T47D (cell line): ENCODE data around the gene GPC6.

Experiments
- DNase-seq, 2 experiments: peaks; one replicate each; pipeline versions ENCODE4 v3.0.0 to v3.0.0-alpha.2; 2011 to 2012; ENCODE audit warnings: low read depth in 1 of 2, low spot score in 1 of 2
- JUND ChIP-seq: IDR thresholded peaks from 2 replicates; pipeline ENCODE4 v1.6.1; 2012; ENCODE audit warnings: low read depth
- in situ Hi-C: cut with HindIII; loops from 2 replicates; pipeline ENCODE4 v1.10.0; 2016; ENCODE audit warnings: low sequenced_read_pairs, low pct_unique_long_range_greater_than_20kb

GPC6 gene

DNA sequence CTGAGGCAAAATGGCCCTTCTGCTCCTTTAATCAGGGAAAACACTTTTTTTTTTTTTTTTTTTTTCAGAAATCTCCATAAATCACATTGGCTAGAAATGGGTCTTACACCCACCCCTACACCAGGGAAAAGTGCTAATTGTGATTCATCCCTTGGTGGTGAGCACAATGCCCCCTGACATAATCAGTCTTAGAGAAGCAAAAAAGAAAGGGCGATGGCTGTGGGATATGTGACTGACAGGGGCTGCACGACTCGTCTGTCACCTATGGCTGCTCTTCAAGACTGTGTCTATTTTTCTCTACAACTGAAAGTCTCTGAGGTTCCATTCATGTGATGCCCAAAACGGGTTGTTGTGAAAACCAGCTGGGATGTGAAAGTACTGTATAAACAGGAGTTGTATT is 3.6 kb upstream of the GPC6 start:
- in situ Hi-C loops = no loop called here
- no peak for DNase-seq
- TF ChIP-seq JUND = no peak

DNA sequence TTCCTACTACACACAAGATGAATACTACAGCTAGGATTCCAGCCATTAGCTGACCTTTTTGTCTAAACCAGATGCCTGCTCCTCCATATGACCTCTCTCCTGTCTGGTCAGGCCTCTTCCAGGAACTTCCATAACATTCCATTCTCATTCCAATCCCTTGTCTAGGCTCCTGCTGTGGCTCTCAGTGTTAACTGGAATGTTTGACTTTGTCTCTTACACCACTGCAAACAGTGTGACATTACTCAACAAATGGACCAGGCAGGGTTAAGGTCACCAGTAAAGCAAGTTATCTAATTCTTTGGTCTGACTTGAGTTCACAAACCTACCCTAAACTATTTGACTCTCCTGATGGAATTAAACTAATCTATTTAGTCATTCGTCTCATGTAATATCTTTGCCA is 2.1 kb upstream of the GPC6 start:
- in situ Hi-C loops = no loop called here
- no peak for TF ChIP-seq JUND
- DNase-seq = peak in 1 of 2 experiments; percentile 78

DNA sequence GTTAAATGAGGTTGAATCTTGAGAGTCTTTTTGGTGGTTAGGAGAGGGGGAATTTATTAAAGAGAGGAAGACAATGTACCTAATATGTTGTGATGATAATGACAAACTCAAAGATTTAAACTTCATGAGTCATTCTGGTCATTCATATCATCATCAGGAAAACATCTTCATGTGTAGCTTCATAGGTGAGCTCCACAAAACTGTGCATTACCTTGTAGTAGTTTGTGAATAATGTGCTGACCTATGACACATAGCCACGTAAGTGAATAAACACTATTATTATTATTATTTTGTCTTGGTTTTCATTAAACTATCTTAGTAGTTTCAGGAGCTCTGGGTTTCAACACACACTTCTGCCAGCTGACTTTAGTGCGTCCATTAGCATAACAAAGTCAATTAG is 997 bp upstream of the GPC6 start:
- TF ChIP-seq JUND = no peak
- no peak for DNase-seq
- in situ Hi-C loops = no loop called here

DNA sequence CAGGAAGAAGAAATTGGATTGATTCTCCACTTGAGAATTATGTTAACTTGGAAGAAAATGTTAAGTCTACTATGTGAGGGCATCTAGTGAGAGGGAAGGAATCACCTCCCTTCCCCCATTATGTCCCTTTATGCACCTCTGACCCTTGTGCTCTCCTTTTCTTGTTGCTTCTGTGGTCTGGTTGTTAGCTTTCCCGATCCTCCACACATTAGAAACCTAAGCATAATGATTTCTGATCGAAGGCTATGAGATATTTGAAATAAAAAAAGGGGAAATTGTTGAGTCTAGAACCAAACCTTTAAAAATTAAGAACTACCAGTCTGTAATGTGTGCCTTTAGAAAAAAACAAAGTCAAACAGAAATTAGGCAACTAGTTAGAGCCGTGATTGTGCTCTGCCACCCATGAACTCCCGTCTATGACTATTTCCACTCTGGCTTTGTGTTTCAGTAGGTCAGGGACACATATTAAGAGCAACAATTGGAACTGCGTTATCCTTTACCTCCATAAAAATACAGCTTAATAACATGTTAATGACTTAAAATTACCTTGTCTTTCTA is 463 bp upstream of the GPC6 start:
- in situ Hi-C loops = no loop called here
- TF ChIP-seq JUND = no peak
- DNase-seq = no peak

DNA sequence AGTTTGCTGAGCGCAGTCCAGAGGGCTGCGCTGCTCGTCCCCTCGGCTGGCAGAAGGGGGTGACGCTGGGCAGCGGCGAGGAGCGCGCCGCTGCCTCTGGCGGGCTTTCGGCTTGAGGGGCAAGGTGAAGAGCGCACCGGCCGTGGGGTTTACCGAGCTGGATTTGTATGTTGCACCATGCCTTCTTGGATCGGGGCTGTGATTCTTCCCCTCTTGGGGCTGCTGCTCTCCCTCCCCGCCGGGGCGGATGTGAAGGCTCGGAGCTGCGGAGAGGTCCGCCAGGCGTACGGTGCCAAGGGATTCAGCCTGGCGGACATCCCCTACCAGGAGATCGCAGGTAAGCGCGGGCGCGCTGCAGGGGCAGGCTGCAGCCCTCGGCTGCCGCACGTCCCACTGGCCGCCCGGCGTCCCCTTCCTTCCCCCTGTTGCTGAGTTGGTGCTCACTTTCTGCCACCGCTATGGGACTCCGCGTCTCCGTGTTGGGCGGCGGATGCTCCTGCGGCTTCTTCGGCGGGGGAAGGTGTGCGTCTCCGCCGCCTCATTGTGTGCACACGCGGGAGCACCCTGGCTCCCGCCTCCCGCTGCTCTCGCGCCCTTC is 772 bp downstream of the GPC6 start:
- in situ Hi-C loops = no loop called here
- TF ChIP-seq JUND = no peak
- DNase-seq = peak in 1 of 2 experiments; percentile 62

DNA sequence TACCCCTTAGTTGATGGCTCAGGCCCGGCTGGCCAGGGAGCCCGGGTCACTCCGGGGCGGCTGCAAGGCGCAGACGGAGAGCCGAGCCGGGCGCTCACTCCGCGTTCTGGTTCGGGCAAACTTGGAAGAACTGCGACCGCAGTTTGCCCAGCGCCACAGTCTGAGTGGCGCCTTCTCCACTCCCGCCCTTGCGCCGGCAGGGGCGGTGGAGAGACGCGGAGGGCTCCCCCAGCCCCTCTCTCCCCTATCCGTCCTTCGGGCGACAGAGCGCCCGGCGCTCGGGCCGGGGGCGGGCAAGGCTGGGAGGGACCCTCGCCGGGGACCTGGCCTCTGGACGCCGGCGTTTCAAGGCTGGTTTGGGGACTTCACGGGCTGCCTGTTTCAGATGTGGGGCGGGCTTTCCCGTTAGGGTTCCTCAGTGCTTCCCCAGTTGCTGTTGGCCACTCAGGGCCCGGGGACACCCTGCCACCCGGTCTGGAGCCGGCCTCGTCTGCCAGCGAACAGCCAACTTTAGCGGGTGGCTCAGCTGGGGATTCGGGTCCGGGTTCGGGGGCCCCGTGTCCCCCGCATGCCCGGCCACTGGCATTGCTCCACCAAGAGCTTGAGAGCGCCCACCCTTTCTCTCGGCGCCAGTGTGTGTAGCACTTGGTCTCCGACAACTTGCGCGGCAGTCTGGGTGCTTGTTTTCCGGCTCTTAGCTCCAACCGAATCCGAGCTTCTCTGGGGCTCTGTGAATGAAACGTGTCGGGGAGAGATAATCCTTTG is 1.5 kb downstream of the GPC6 start:
- in situ Hi-C loops = no loop called here
- DNase-seq = peak; percentile 40 to 82
- TF ChIP-seq JUND = no peak

DNA sequence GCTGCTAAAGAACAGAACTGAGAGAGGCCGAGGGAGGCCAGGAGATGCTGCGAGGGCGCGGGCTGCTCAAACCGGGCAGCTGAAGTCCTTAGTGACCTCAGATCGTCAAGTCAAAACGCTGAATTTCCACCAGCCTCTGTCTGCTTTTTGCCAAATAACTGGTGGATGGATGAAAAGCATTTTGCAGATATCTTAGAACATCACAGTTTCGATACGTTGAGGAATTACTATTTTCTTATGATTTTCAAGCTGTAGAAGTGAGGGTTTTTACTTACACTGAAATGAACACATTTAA is 2.0 kb downstream of the GPC6 start:
- no peak for DNase-seq
- in situ Hi-C loops = no loop called here
- TF ChIP-seq JUND = no peak

DNA sequence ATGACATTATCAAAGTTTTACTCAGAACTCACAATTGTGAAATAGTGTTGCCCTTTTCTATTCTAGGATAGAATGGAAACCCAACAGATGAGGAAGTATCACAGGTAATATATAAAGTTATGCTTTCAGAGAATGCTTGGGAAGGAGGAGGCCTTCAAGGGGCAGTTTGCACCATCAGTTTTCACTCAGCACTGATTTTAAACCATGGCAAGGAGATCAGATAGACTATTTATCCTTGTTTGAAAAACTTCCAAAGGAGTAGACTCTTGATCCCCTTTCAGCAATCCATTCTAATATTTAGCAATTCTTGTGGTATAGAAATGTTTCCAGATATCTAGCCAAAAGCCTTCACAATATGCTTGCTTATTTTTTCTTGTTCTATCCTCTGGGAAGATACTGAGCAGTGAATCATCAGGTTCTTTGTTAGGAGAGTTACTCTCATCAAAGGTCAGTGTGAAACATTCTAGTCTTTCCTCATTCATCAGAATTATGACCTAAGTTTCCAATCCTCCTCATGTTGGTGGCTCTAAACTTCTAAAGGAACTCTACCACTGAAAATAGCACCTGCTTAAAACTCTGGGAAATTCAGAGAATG is 3.8 kb downstream of the GPC6 start:
- DNase-seq = no peak
- in situ Hi-C loops = no loop called here
- no peak for TF ChIP-seq JUND

DNA sequence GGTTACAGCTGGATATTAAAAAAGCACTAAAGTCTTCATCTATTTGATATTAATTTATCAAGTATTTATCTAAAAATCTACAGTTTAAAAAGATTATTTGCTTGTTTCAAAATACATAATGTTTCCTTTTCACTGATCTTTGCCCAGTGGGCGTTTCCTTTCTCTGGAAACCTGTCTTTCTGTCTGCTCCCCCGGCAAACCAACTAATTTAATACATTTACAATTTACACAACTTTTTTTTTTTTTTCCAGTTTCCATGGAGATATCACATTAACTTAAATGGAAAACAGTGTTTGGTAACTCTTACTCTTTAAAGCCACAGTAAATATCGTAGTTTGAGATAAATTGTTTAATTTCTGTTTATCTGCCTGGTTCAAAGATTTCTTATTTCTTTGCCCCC is 5.3 kb downstream of the GPC6 start:
- DNase-seq = no peak
- in situ Hi-C loops = no loop called here
- no peak for TF ChIP-seq JUND

DNA sequence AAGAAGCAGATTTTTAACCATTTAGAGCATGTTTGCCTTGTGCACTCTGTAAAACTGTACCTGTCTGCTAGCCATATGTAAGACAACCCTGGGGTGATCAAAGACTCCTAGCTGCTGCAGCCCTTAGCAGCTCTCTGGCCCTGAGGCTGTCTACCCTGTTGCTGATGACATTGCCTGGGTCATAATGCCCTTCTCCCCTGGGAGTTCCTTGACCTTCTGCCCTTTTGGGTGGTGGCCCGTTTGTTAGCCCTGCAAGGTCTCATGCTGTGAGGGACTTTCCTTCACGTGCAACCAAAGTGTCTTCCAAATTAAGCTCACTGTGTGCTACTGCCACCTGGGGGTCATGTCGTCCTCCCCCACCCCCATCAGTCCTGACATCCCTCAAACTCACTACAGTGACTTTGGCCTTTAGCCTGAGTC is 7.4 kb downstream of the GPC6 start:
- no peak for TF ChIP-seq JUND
- in situ Hi-C loops = no loop called here
- DNase-seq = peak in 1 of 2 experiments; percentile 36

DNA sequence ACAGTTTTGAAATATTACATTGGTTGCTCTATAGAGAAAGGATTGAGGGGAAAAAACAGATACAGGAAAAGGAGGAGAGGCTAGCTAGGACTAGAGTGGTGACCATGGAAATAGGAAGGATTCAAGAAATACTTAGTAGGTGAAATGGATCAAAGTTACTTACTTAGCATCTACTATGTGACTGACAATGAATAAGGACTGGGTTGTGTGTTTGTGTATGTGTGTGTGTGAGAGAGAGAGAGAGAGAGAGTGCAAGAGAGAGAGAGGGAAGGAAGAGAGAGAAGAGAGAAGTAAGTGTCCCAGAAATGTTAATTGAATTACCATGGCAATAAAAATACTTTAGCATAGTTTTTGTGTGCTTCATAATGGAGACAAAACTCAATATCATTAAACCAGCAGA is 7.9 kb downstream of the GPC6 start:
- in situ Hi-C loops = no loop called here
- DNase-seq = no peak
- no peak for TF ChIP-seq JUND

DNA sequence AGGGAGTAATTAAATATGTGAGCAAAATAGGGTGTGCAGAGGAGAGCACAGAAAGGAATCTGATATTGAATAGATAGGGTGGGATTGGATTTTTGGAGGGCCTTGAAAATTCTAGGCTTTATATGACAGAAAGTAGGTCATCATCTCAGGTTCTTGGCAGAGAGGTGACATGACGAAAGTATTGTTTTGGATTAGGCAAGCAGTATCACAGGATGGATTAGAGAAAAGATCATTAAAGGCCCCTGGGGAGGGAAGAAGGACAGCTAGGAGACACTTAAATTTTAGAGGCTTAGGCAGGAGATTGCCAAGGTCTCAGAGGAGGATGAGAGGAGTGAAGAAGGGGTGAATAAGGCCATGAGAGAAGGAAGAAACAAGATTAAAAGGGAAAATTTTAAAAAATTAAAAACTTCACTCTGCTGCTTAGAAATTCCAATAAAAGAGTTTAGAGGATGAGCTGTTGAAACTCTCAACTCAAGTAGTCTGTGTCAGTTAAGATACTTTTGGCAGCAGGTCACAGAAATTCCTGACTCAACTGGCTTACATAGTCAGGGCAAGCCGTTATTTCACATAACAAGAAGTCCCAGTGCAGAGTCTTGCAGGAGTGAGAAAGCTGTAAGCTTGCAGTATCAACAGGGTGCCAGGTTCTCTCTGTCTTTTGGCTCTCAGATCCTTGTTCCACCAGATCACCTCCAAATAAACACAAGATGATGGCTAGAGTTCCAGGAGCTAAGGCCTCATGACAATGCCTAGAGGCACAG is 8.8 kb downstream of the GPC6 start:
- in situ Hi-C loops = no loop called here
- TF ChIP-seq JUND = no peak
- DNase-seq = no peak

DNA sequence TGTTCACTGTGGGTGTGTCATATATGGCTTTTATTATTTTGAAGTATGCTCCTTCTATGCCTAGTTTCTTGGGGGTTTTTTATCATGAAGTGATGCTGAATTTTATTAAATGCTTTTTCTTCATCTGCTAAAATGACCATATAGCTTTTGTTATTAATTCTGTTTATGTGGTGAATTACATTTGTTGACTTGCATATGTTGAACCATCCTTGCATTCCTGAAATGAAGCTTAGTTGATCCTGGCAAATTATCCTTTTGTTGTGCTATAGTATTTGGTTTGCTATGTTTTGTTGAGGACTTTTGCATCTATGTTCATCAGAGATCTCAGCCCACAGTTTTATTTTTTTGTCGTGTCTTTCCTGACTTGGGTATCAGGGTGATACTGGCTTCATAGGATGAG is 12.1 kb downstream of the GPC6 start:
- in situ Hi-C loops = no loop called here
- no peak for DNase-seq
- TF ChIP-seq JUND = no peak
